ENCODE results near the gene CRYL1.

The CRYL1 gene

GRCh38 chr13:20473139-20473538, 52.5 kb downstream of the CRYL1 start:
- no peak for TF ChIP-seq GABPA (IDR thresholded peaks at IDR 0.05; ENCODE audit: low read depth)
- TF ChIP-seq SPI1 (IDR thresholded peaks at IDR 0.05; ENCODE audit: borderline replicate concordance, low read depth): no peak
- TF ChIP-seq REST (IDR thresholded peaks at IDR 0.05; ENCODE audit: insufficient replicate concordance, low read depth): no peak
- no peak for TF ChIP-seq CTCF (IDR thresholded peaks at IDR 0.05; ENCODE audit: insufficient read depth, low read length)
- no peak for TF ChIP-seq POLR2AphosphoS5 (IDR thresholded peaks at IDR 0.05; ENCODE audit: low read depth)
- no peak overlapping the region for H3K4me3 ChIP-seq (replicated peaks; ENCODE audit: insufficient read depth, low read length)
- no peaks in the 10 kb centered on the region for H3K27me3 ChIP-seq (ENCODE audit: insufficient read depth, poor library complexity, severe bottlenecking)
- no peak overlapping the region for H3K27ac ChIP-seq (replicated peaks)
- no peak for DNase-seq (ENCODE audit: low read depth in 1 of 2, low spot score in 1 of 2)

GRCh38 chr13:20472531-20472930, 53.1 kb downstream of the CRYL1 start:
- Histone ChIP-seq H3K27me3 (ENCODE audit: insufficient read depth, poor library complexity, severe bottlenecking) (no peaks in the 10 kb centered on the region), H3K4me3 (replicated peaks; ENCODE audit: insufficient read depth, low read length) (no peak overlapping the region), H3K27ac (replicated peaks) (no peak overlapping the region)
- DNase-seq (ENCODE audit: low read depth in 1 of 2, low spot score in 1 of 2): no peak
- TF ChIP-seq CTCF (IDR thresholded peaks at IDR 0.05; ENCODE audit: insufficient read depth, low read length) (no peak), GABPA (IDR thresholded peaks at IDR 0.05; ENCODE audit: low read depth) (no peak), POLR2AphosphoS5 (IDR thresholded peaks at IDR 0.05; ENCODE audit: low read depth) (no peak), SPI1 (IDR thresholded peaks at IDR 0.05; ENCODE audit: borderline replicate concordance, low read depth) (no peak), REST (IDR thresholded peaks at IDR 0.05; ENCODE audit: insufficient replicate concordance, low read depth) (no peak)

GRCh38 chr13:20470136-20470535, 55.5 kb downstream of the CRYL1 start:
- no peaks in the 10 kb centered on the region for H3K27me3 ChIP-seq (ENCODE audit: insufficient read depth, poor library complexity, severe bottlenecking)
- TF ChIP-seq REST (IDR thresholded peaks at IDR 0.05; ENCODE audit: insufficient replicate concordance, low read depth): no peak
- TF ChIP-seq POLR2AphosphoS5 (IDR thresholded peaks at IDR 0.05; ENCODE audit: low read depth): no peak
- no peak for TF ChIP-seq SPI1 (IDR thresholded peaks at IDR 0.05; ENCODE audit: borderline replicate concordance, low read depth)
- no peak for TF ChIP-seq GABPA (IDR thresholded peaks at IDR 0.05; ENCODE audit: low read depth)
- TF ChIP-seq CTCF (IDR thresholded peaks at IDR 0.05; ENCODE audit: insufficient read depth, low read length): no peak
- no peak overlapping the region for H3K27ac ChIP-seq (replicated peaks)
- DNase-seq (ENCODE audit: low read depth in 1 of 2, low spot score in 1 of 2): no peak
- H3K4me3 ChIP-seq (replicated peaks; ENCODE audit: insufficient read depth, low read length): no peak overlapping the region
